HepG2 (cell line): ENCODE data around the gene AGAP3. TPM values are rescaled to one million over a fixed set of nuclear protein-coding genes. Genes with fewer than 3 reads are reported as not detected.

Source experiments
- ATAC-seq: fragments of 200-7000 bp; cut with Tn5 transposase; 3 replicates; pipeline ENCODE4 v1.9.1; 2020; ENCODE audit warnings: mild to moderate bottlenecking, moderate library complexity
- BruUV-seq: library from RNA; stranded (reverse); fragments of 400-500 nt; replicated peaks from 2 replicates; lab custom pipeline; 2021; lab: Mats Ljungman, UMichigan
- CTCF ChIA-PET: fragments of 300-600 bp; formaldehyde crosslinking; extraction: SDS; loops from one replicate; lab custom pipeline; 2021; ENCODE audit warnings: low total read pairs, inconsistent platforms, low intra/inter-chr PET ratio; lab: Yijun Ruan, JAX
- POLR2A ChIA-PET: fragments of 350-600 bp; sonication (Branson Sonifier 250); formaldehyde crosslinking; loops from one replicate; lab custom pipeline; 2020; ENCODE audit warnings: antibody characterized with exemption, inconsistent platforms; lab: Yijun Ruan, JAX
- DNase-seq: peaks from one replicate; pipeline ENCODE4 v3.0.0-alpha.2; 2015; ENCODE audit warnings: low spot score
- FAIRE-seq: peaks from 3 replicates; lab custom pipeline; 2011; peaks lifted over from hg19 to GRCh38; lab: Jason Lieb, UNC
- H2AFZ ChIP-seq: one replicate; pipeline ENCODE4 v1.6.1; 2011; ENCODE audit warnings: low read length, inconsistent platforms
- H3K27ac ChIP-seq: fragments of 300-600 bp; 3 replicates; pipeline ENCODE4 v1.8.0; 2011; ENCODE audit warnings: mixed run types, mild to moderate bottlenecking, mixed read lengths, low read length, inconsistent platforms; ENCODE audit not compliant: insufficient read depth; ENCODE audit errors: extremely low read length
- H3K27me3 ChIP-seq, 2 experiments: fragments of 200-600 bp in 1 of 2; 2 replicates in 1 of 2; 3 replicates in 1 of 2; pipeline versions ENCODE4 v1.6.0 to v1.8.0; 2011; ENCODE audit warnings: low read length in 2 of 2, mild to moderate bottlenecking in 2 of 2, moderate library complexity in 2 of 2, inconsistent platforms in 1 of 2; ENCODE audit not compliant: insufficient read depth in 2 of 2, control insufficient read depth in 1 of 2
- H3K36me3 ChIP-seq, 2 experiments: fragments of 200-600 bp in 1 of 2; replicated peaks in 1 of 2; 2 replicates in 1 of 2; 3 replicates in 1 of 2; pipeline versions ENCODE4 v1.5.1 to v1.8.0; 2011; ENCODE audit warnings: low read length in 2 of 2, inconsistent platforms in 1 of 2; ENCODE audit not compliant: insufficient read depth in 2 of 2, control insufficient read depth in 1 of 2
- H3K4me1 ChIP-seq: 2 replicates; pipeline ENCODE4 v1.5.1; 2012; ENCODE audit warnings: low read length, inconsistent platforms; ENCODE audit not compliant: insufficient read depth
- H3K4me2 ChIP-seq: 2 replicates; pipeline ENCODE4 v1.6.0; 2011; ENCODE audit warnings: low read depth, low read length, inconsistent platforms
- H3K4me3 ChIP-seq, 3 experiments: fragments of 200-600 bp in 1 of 3; sonication (generic), shearing (Covaris generic) in 1 of 3; replicated peaks in 1 of 3; 2 replicates each; pipeline ENCODE4 v1.5.1; 2011 to 2016; ENCODE audit warnings: low read length in 3 of 3, inconsistent platforms in 2 of 3, low read depth in 2 of 3, mild to moderate bottlenecking in 2 of 3, control low read depth in 1 of 3, mixed read lengths in 1 of 3; ENCODE audit not compliant: insufficient read depth in 1 of 3
- H3K79me2 ChIP-seq: one replicate; pipeline ENCODE4 v1.6.1; 2011; ENCODE audit warnings: low read length, inconsistent platforms; ENCODE audit not compliant: insufficient read depth
- H3K9ac ChIP-seq: 2 replicates; pipeline ENCODE4 v1.6.0; 2011; ENCODE audit warnings: mild to moderate bottlenecking, low read depth, low read length, inconsistent platforms; ENCODE audit not compliant: insufficient read depth
- H3K9me3 ChIP-seq: 2 replicates; pipeline ENCODE4 v1.5.1; 2012; ENCODE audit warnings: mild to moderate bottlenecking, low read length
- H4K20me1 ChIP-seq: 2 replicates; pipeline ENCODE4 v1.6.0; 2011; ENCODE audit warnings: inconsistent platforms, mild to moderate bottlenecking, low read length, moderate library complexity; ENCODE audit not compliant: insufficient read depth
- CC2D1A ChIP-seq: sonication (generic); formaldehyde crosslinking; IDR thresholded peaks from 2 replicates; pipeline ENCODE4 v1.8.1; 2023; ENCODE audit warnings: mild to moderate bottlenecking, missing genetic modification reagents
- HNF4A ChIP-seq: sonication (generic); formaldehyde crosslinking; IDR thresholded peaks from 2 replicates; pipeline ENCODE4 v1.4.0; 2020; ENCODE audit warnings: missing genetic modification reagents
- IRX3 ChIP-seq: sonication (generic); formaldehyde crosslinking; IDR thresholded peaks from 2 replicates; pipeline ENCODE4 v1.8.1; 2023; ENCODE audit warnings: mild to moderate bottlenecking, low read depth, missing genetic modification reagents, borderline replicate concordance
- JUN ChIP-seq: sonication (generic); formaldehyde crosslinking; IDR thresholded peaks from 2 replicates; pipeline ENCODE4 v1.4.0; 2020; ENCODE audit warnings: mild to moderate bottlenecking, missing genetic modification reagents
- MXI1 ChIP-seq: IDR thresholded peaks from 3 replicates; pipeline ENCODE4 v1.6.1; 2012; ENCODE audit warnings: low read depth, low read length, inconsistent platforms, borderline replicate concordance
- NR1H2 ChIP-seq: sonication (generic); formaldehyde crosslinking; IDR thresholded peaks from 2 replicates; pipeline ENCODE4 v1.8.1; 2022; ENCODE audit warnings: low read depth, missing genetic modification reagents, borderline replicate concordance
- REL ChIP-seq: sonication (generic); formaldehyde crosslinking; conservative IDR thresholded peaks from 2 replicates; pipeline ENCODE4 v1.8.0; 2022; ENCODE audit warnings: mild to moderate bottlenecking, missing genetic modification reagents, moderate library complexity
- SKI ChIP-seq: fragments of 450-650 bp; IDR thresholded peaks from one replicate; pipeline ENCODE4 v1.6.1; 2018; ENCODE audit warnings: mild to moderate bottlenecking; ENCODE audit not compliant: partially characterized antibody
- TGIF2 ChIP-seq: IDR thresholded peaks from 2 replicates; pipeline ENCODE4 v1.6.1; 2016; ENCODE audit warnings: control low read depth, missing compliant biosample characterization
- ZNF335 ChIP-seq: sonication (generic); formaldehyde crosslinking; IDR thresholded peaks from 2 replicates; pipeline ENCODE4 v1.4.0; 2020; ENCODE audit warnings: missing genetic modification reagents
- ZNF510 ChIP-seq: sonication (generic); formaldehyde crosslinking; IDR thresholded peaks from 2 replicates; pipeline ENCODE4 v1.4.0; 2020; ENCODE audit warnings: low read depth, mild to moderate bottlenecking, missing genetic modification reagents
- ZNF629 ChIP-seq: sonication (generic); formaldehyde crosslinking; conservative IDR thresholded peaks from 2 replicates; pipeline ENCODE4 v1.5.0; 2020; ENCODE audit warnings: missing genetic modification reagents
- WGBS: methylation state at CpG from one replicate; pipeline ENCODE4 v1.1.6; 2017; ENCODE audit warnings: low lambda C conversion rate; 5-methylcytosine and 5-hydroxymethylcytosine counted together
- in situ Hi-C: cut with HindIII; loops from 2 replicates; pipeline ENCODE4 v1.10.0; 2017; ENCODE audit warnings: low pct_unique_long_range_greater_than_20kb; ENCODE audit not compliant: extremely low pct_ligation_motif_present
- intact Hi-C: fragments of 100-400 bp; cut with micrococcal nuclease; formaldehyde crosslinking; loops from one replicate; pipeline ENCODE4 v1.10.0; 2022; ENCODE audit not compliant: unreplicated experiment
- polyA plus RNA-seq, 8 experiments: library from polyadenylated mRNA; depleted of rRNA in 3 of 8; stranded (reverse) in 7 of 8; unstranded in 1 of 8; fragments of >200 nt; fragmentation: Illumina TruSeq in 4 of 8; extraction: Trizol in 4 of 8; gene quantifications; 2 replicates each; pipeline versions ENCODE4 v1.2.1 to v1.2.3, GENCODE V29; 2011 to 2016; ENCODE audit warnings: low read depth in 4 of 8, missing spikeins in 1 of 8, mixed read lengths in 1 of 8; ENCODE audit not compliant: insufficient read depth in 1 of 8
- total RNA-seq, 5 experiments: library from RNA; depleted of rRNA; stranded (reverse); fragments of >200 nt; fragmentation: Illumina TruSeq; extraction: Trizol; gene quantifications; 2 replicates each; pipeline ENCODE4 v1.2.3, GENCODE V29; 2016; ENCODE audit warnings: low read depth in 1 of 5
- TF ChIP-seq, protein P1 (sequence below): sonication (generic); formaldehyde crosslinking; IDR thresholded peaks from 2 replicates; pipeline ENCODE4 v1.4.0; 2020; ENCODE audit warnings: missing genetic modification reagents, mild to moderate bottlenecking, borderline replicate concordance
- TF ChIP-seq, protein P2 (sequence below): sonication (generic); formaldehyde crosslinking; IDR thresholded peaks from 2 replicates; pipeline ENCODE4 v1.4.0; 2020; ENCODE audit warnings: missing genetic modification reagents
- TF ChIP-seq, protein P3 (sequence below): sonication (generic); formaldehyde crosslinking; IDR thresholded peaks from 2 replicates; pipeline ENCODE4 v1.4.0; 2020; ENCODE audit warnings: mild to moderate bottlenecking, missing genetic modification reagents, borderline replicate concordance

AGAP3 gene
- total and polyA plus RNA-seq, 2 of the 13 experiments (the other 11 are each of a cell fraction or from before 2014, with no cell fraction given), result 31.3 to 61.4 TPM

DNA sequence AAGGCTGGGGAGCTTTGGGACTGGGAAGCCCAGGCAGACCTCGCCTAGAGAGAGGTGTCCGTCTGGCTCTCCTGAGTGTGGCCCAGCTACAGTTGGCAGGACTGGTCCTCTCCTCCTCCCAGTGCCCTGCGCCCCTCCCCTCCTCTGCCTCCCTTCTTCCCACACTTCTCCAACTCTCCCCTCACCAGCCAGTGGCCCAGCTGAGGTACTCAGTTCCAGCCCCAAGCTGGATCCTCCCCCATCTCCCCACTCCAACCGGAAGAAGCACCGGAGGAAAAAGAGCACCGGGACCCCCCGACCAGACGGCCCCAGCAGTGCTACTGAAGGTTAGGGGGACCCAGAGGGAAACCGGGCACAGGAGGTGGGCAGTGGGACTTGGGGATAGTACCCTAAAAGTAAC lies 53.5 kb downstream of the AGAP3 start:
- peaks cover 21 to 54% of the 10 kb centered on the region in 2 experiments for H3K36me3 ChIP-seq
- CTCF ChIA-PET, result no interaction called here
- no peak for FAIRE-seq

More for the DNA sequence above, 53.5 kb downstream of the AGAP3 start:
- Histone ChIP-seq H3K27me3 (no peaks in the 10 kb centered on the region), H2AFZ (no peak overlapping the region), H3K4me3 (no peak overlapping the region), H3K4me2 (no peak overlapping the region), H3K9me3 (no peaks in the 10 kb centered on the region), H4K20me1 (no peaks in the 10 kb centered on the region), H3K4me1 (no peaks in the 10 kb centered on the region), H3K79me2 (no peaks in the 10 kb centered on the region), H3K27ac (no peak overlapping the region), H3K9ac (no peak overlapping the region)
- POLR2A ChIA-PET, result no interaction called here
- 95% methylated on average over 9 of the region's 9 CpGs for WGBS
- DNase-seq (no peak), ATAC-seq (no peak)
- TF ChIP-seq CC2D1A (CRISPR knock-in tag), result no peak
- TF ChIP-seq TGIF2, result no peak
- TF ChIP-seq HNF4A (CRISPR knock-in tag), result no peak
- TF ChIP-seq, protein P1, sequence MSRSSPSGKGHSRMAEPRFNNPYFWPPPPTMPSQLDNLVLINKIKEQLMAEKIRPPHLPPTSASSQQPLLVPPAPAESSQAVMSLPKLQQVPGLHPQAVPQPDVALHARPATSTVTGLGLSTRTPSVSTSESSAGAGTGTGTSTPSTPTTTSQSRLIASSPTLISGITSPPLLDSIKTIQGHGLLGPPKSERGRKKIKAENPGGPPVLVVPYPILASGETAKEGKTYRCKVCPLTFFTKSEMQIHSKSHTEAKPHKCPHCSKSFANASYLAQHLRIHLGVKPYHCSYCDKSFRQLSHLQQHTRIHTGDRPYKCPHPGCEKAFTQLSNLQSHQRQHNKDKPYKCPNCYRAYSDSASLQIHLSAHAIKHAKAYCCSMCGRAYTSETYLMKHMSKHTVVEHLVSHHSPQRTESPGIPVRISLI, result no peak
- TF ChIP-seq IRX3 (CRISPR knock-in tag), result no peak
- TF ChIP-seq, protein P2, sequence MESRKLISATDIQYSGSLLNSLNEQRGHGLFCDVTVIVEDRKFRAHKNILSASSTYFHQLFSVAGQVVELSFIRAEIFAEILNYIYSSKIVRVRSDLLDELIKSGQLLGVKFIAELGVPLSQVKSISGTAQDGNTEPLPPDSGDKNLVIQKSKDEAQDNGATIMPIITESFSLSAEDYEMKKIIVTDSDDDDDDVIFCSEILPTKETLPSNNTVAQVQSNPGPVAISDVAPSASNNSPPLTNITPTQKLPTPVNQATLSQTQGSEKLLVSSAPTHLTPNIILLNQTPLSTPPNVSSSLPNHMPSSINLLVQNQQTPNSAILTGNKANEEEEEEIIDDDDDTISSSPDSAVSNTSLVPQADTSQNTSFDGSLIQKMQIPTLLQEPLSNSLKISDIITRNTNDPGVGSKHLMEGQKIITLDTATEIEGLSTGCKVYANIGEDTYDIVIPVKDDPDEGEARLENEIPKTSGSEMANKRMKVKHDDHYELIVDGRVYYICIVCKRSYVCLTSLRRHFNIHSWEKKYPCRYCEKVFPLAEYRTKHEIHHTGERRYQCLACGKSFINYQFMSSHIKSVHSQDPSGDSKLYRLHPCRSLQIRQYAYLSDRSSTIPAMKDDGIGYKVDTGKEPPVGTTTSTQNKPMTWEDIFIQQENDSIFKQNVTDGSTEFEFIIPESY (CRISPR knock-in tag), result no peak
- no peak for TF ChIP-seq ZNF335
- no peak for TF ChIP-seq SKI
- TF ChIP-seq MXI1, result no peak
- TF ChIP-seq ZNF510 (CRISPR knock-in tag), result no peak
- TF ChIP-seq, protein P3, sequence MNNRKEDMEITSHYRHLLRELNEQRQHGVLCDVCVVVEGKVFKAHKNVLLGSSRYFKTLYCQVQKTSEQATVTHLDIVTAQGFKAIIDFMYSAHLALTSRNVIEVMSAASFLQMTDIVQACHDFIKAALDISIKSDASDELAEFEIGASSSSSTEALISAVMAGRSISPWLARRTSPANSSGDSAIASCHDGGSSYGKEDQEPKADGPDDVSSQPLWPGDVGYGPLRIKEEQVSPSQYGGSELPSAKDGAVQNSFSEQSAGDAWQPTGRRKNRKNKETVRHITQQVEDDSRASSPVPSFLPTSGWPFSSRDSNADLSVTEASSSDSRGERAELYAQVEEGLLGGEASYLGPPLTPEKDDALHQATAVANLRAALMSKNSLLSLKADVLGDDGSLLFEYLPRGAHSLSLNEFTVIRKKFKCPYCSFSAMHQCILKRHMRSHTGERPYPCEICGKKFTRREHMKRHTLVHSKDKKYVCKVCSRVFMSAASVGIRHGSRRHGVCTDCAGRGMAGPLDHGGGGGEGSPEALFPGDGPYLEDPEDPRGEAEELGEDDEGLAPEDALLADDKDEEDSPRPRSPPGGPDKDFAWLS (CRISPR knock-in tag), result no peak
- no peak for TF ChIP-seq ZNF629 (CRISPR knock-in tag)
- TF ChIP-seq JUN (CRISPR knock-in tag), result no peak
- no peak for TF ChIP-seq NR1H2 (CRISPR knock-in tag)
- TF ChIP-seq REL (CRISPR knock-in tag), result no peak
- no TSS peak for BruUV-seq
- intact Hi-C loops, result loop anchor here (10.0 kb wide), 1 partner anchor 165 kb away; no protein-coding TSS in a partner anchor
- in situ Hi-C loops, result no loop called here
